ENCODE measurements around the gene ARMC6. TPM values are rescaled to one million over a fixed set of nuclear protein-coding genes. Genes with fewer than 3 reads are reported as not detected.
A peak's percentile ranks its signal among the peaks of the same experiment; 100 is the strongest.

ARMC6 gene
- total and polyA plus RNA-seq, 2 of the 13 experiments (the other 11 are each of a cell fraction or from before 2014, with no cell fraction given): 16.2 to 36.8 TPM

DNA sequence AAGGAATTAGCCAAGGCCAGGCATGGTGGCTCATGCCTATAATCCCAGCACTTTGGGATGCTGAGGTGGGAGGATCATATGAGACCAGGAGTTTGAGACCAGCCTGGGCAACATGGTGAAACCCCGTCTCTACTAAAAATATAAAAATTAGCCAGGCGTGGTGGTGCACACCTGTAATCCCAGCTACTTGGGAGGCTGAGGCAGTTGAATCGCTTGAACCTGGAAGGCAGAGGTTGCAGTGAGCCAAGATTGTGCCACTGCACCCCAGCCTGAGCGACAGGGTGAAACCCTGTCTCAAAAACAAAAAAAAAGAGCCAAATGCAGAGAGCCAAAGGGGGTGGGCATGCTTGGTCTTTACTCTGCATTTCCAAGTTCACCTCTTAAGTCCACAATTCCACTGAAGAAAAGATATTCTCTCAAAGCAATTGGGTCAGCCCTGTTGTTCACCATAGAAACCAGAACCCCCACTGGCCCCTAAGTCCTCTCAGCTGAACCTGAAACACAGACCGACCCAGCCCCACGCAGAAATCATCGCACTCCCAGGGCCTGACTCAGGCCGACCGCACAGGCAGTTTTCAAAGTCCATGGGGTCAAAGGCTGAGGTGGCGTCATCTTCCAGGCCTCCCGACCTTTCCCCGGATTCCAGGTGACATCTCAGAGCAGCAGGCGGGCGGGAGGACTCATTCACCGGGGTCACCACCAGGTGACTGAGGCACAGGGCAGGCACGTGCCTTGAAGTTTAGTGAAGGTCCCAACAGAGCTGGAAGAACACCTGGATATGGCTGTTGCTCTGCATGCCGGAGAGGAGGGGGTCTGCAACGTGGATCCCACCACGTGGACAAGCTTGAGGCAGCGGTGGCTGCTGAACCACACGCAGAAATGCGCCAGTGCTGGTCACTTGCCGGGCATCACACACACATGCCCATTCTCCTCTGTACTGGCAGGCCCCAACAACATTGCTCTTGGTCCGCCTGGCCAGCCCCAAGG lies 63.5 kb downstream of the ARMC6 start (continued):
- TF ChIP-seq ZNF10 (CRISPR knock-in tag; IDR thresholded peaks at IDR 0.05; ENCODE audit: borderline replicate concordance, low read depth): no peak
- no peak for TF ChIP-seq POLR2AphosphoS2 (IDR thresholded peaks at IDR 0.05; ENCODE audit: low read depth, low read length)
- TF ChIP-seq, protein P1, sequence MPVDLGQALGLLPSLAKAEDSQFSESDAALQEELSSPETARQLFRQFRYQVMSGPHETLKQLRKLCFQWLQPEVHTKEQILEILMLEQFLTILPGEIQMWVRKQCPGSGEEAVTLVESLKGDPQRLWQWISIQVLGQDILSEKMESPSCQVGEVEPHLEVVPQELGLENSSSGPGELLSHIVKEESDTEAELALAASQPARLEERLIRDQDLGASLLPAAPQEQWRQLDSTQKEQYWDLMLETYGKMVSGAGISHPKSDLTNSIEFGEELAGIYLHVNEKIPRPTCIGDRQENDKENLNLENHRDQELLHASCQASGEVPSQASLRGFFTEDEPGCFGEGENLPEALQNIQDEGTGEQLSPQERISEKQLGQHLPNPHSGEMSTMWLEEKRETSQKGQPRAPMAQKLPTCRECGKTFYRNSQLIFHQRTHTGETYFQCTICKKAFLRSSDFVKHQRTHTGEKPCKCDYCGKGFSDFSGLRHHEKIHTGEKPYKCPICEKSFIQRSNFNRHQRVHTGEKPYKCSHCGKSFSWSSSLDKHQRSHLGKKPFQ (CRISPR knock-in tag; IDR thresholded peaks at IDR 0.05; ENCODE audit: insufficient replicate concordance): peak; percentile 38
- peak; percentile 98 for TF ChIP-seq TEAD3 (CRISPR knock-in tag; optimal IDR thresholded peaks at IDR 0.05; ENCODE audit: borderline replicate concordance)
- TF ChIP-seq ZMYM3 (CRISPR knock-in tag; IDR thresholded peaks at IDR 0.05): peak; percentile 93
- TF ChIP-seq ZNF564 (CRISPR knock-in tag; IDR thresholded peaks at IDR 0.05): peak; percentile 82; the same call in 1 of the 2 replicates
- peak; percentile 96 for TF ChIP-seq SPEN (CRISPR knock-in tag; IDR thresholded peaks at IDR 0.05; ENCODE audit: low read depth)
- TF ChIP-seq ZNF607 (CRISPR knock-in tag; IDR thresholded peaks at IDR 0.05; ENCODE audit: borderline replicate concordance): peak; percentile 51; the same call in 1 of the 2 replicates
- no peak for TF ChIP-seq ZNF138 (CRISPR knock-in tag; IDR thresholded peaks at IDR 0.05; ENCODE audit: low read depth)
- peak; percentile 84 for TF ChIP-seq KDM1A (CRISPR knock-in tag; IDR thresholded peaks at IDR 0.05)
- TF ChIP-seq GTF3A (CRISPR knock-in tag; conservative IDR thresholded peaks at IDR 0.05): no peak
- no peak; the same call in 1 of the 2 replicates for TF ChIP-seq TEAD2 (CRISPR knock-in tag; IDR thresholded peaks at IDR 0.05)
- peak; percentile 87 for TF ChIP-seq ZNF747 (CRISPR knock-in tag; IDR thresholded peaks at IDR 0.05; ENCODE audit: borderline replicate concordance)
- TF ChIP-seq ATRX (CRISPR knock-in tag; IDR thresholded peaks at IDR 0.05; ENCODE audit: borderline replicate concordance): no peak
- peak; percentile 97 for TF ChIP-seq ARNTL (CRISPR knock-in tag; IDR thresholded peaks at IDR 0.05)
- peak; percentile 95 for TF ChIP-seq ZNF263 (CRISPR knock-in tag; IDR thresholded peaks at IDR 0.05)
- TF ChIP-seq REL (CRISPR knock-in tag; conservative IDR thresholded peaks at IDR 0.05): no peak
- TF ChIP-seq ELF3 (CRISPR knock-in tag; IDR thresholded peaks at IDR 0.05): peak; percentile 75
- peak; percentile 60 for TF ChIP-seq ZNF629 (CRISPR knock-in tag; conservative IDR thresholded peaks at IDR 0.05)
- TF ChIP-seq SNRNP70 (IDR thresholded peaks at IDR 0.05; ENCODE audit: low read depth, low read length): no peak
- TF ChIP-seq, protein P2, sequence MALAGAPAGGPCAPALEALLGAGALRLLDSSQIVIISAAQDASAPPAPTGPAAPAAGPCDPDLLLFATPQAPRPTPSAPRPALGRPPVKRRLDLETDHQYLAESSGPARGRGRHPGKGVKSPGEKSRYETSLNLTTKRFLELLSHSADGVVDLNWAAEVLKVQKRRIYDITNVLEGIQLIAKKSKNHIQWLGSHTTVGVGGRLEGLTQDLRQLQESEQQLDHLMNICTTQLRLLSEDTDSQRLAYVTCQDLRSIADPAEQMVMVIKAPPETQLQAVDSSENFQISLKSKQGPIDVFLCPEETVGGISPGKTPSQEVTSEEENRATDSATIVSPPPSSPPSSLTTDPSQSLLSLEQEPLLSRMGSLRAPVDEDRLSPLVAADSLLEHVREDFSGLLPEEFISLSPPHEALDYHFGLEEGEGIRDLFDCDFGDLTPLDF (CRISPR knock-in tag; IDR thresholded peaks at IDR 0.05): peak; percentile 79; the same call in 1 of the 2 replicates
- TF ChIP-seq, protein P3, sequence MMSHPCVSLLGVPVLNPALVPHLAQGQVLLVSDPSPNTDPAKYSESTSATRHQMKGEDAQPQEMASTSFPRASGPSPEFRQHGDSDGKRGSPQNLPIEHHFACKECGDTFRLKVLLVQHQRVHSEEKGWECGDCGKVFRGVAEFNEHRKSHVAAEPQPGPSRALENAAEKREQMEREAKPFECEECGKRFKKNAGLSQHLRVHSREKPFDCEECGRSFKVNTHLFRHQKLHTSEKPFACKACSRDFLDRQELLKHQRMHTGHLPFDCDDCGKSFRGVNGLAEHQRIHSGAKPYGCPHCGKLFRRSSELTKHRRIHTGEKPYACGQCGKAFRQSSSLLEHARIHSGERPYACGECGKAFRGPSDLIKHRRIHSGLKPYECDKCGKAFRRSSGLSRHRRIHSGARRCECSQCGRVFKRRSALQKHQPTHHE (CRISPR knock-in tag; IDR thresholded peaks at IDR 0.05; ENCODE audit: borderline replicate concordance): peak; percentile 91; the same call in 1 of the 2 replicates
- TF ChIP-seq, protein P4, sequence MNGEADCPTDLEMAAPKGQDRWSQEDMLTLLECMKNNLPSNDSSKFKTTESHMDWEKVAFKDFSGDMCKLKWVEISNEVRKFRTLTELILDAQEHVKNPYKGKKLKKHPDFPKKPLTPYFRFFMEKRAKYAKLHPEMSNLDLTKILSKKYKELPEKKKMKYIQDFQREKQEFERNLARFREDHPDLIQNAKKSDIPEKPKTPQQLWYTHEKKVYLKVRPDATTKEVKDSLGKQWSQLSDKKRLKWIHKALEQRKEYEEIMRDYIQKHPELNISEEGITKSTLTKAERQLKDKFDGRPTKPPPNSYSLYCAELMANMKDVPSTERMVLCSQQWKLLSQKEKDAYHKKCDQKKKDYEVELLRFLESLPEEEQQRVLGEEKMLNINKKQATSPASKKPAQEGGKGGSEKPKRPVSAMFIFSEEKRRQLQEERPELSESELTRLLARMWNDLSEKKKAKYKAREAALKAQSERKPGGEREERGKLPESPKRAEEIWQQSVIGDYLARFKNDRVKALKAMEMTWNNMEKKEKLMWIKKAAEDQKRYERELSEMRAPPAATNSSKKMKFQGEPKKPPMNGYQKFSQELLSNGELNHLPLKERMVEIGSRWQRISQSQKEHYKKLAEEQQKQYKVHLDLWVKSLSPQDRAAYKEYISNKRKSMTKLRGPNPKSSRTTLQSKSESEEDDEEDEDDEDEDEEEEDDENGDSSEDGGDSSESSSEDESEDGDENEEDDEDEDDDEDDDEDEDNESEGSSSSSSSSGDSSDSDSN (CRISPR knock-in tag; IDR thresholded peaks at IDR 0.05): peak; percentile 65; the same call in 1 of the 2 replicates

Data from HepG2 (cell line).